Osteocyte (in vitro differentiated cells): ENCODE data around the gene JPT2. TPM values are rescaled to one million over a fixed set of nuclear protein-coding genes. Genes with fewer than 3 reads are reported as not detected.

Experiments used
- DNase-seq: peaks from one replicate; pipeline ENCODE4 v3.0.0; 2021; ENCODE audit warnings: mixed read lengths; ENCODE audit not compliant: unreplicated experiment; ENCODE audit errors: extremely low spot score
- H3K27ac Mint-ChIP-seq: one replicate; pipeline ENCODE4 v1.8.0; 2021; ENCODE audit warnings: mild to moderate bottlenecking, mixed read lengths; ENCODE audit not compliant: unreplicated experiment
- H3K27me3 Mint-ChIP-seq: one replicate; pipeline ENCODE4 v1.8.0; 2021; ENCODE audit warnings: mixed read lengths; ENCODE audit not compliant: unreplicated experiment
- H3K36me3 Mint-ChIP-seq: one replicate; pipeline ENCODE4 v1.8.0; 2021; ENCODE audit warnings: mixed read lengths; ENCODE audit not compliant: unreplicated experiment
- H3K4me1 Mint-ChIP-seq: one replicate; pipeline ENCODE4 v1.8.0; 2021; ENCODE audit warnings: mixed read lengths; ENCODE audit not compliant: unreplicated experiment
- H3K4me3 Mint-ChIP-seq: one replicate; pipeline ENCODE4 v1.8.0; 2021; ENCODE audit warnings: mild to moderate bottlenecking, moderate library complexity, mixed read lengths; ENCODE audit not compliant: unreplicated experiment
- H3K9me3 Mint-ChIP-seq: one replicate; pipeline ENCODE4 v1.8.0; 2021; ENCODE audit warnings: mixed read lengths; ENCODE audit not compliant: unreplicated experiment
- total RNA-seq: library from RNA; stranded (reverse); gene quantifications from 2 replicates; pipeline ENCODE4 v1.2.1, GENCODE V29; 2021
- TF ChIP-seq, protein P1 (sequence below): fragments of 200-600 bp; sonication (generic); IDR thresholded peaks from 2 replicates; pipeline ENCODE4 v1.5.0; 2021; ENCODE audit warnings: antibody characterized with exemption, mild to moderate bottlenecking, moderate library complexity

Gene JPT2
- total RNA-seq, 1 donor from 2014 or later = 53.6 TPM

DNA sequence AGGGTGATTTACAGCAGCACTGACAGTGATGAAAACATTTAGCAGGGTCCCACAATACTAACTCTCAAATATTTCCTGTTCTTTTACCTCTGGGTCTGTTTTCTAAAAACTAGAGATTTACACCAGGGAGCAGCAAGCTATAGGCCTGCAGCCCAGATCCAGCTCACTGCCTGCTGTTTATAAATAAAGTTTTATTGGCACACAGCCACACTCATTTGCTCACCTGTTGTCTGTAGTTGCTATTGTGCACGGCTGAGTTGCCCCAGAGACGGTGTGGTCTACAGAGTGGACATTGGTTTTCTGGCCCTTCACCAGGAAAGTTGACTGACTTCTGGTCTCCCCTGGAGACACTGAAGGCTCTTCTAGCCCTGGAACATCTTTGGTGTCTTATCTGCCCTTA is 16.3 kb upstream of the JPT2 start:
- Mint-ChIP-seq H3K27me3 (no peaks in the 10 kb centered on the region), H3K9me3 (no peaks in the 10 kb centered on the region), H3K4me1 (no peaks in the 10 kb centered on the region), H3K36me3 (peaks cover 43% of the 10 kb centered on the region), H3K27ac (no peak overlapping the region), H3K4me3 (no peak overlapping the region)
- TF ChIP-seq, protein P1, sequence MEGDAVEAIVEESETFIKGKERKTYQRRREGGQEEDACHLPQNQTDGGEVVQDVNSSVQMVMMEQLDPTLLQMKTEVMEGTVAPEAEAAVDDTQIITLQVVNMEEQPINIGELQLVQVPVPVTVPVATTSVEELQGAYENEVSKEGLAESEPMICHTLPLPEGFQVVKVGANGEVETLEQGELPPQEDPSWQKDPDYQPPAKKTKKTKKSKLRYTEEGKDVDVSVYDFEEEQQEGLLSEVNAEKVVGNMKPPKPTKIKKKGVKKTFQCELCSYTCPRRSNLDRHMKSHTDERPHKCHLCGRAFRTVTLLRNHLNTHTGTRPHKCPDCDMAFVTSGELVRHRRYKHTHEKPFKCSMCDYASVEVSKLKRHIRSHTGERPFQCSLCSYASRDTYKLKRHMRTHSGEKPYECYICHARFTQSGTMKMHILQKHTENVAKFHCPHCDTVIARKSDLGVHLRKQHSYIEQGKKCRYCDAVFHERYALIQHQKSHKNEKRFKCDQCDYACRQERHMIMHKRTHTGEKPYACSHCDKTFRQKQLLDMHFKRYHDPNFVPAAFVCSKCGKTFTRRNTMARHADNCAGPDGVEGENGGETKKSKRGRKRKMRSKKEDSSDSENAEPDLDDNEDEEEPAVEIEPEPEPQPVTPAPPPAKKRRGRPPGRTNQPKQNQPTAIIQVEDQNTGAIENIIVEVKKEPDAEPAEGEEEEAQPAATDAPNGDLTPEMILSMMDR = no peak
- DNase-seq = no peak

DNA sequence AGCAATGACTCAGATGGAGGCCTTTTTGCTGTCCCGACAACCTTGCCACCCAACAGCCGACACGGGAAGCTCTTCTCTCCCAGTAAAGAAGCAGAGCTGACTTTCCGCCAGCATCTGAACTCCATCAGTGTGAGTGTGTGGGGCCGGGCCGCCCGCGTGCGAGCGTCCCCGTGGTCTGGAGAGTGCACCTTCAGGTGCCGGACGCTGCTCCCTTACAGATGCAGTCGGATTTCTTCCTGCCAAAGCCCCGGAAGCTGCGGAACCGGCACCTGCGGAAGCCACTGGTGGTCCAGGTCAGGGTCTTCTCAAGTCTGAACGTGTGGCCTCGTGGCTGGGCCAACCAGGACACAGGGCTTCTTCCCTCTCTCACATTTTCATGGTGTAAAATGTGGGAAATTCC is 15.5 kb upstream of the JPT2 start:
- Mint-ChIP-seq H3K36me3 (peaks cover 49% of the 10 kb centered on the region), H3K4me1 (no peaks in the 10 kb centered on the region), H3K9me3 (no peaks in the 10 kb centered on the region), H3K27me3 (no peaks in the 10 kb centered on the region), H3K4me3 (no peak overlapping the region), H3K27ac (no peak overlapping the region)
- TF ChIP-seq, protein P1 = no peak
- no peak for DNase-seq

DNA sequence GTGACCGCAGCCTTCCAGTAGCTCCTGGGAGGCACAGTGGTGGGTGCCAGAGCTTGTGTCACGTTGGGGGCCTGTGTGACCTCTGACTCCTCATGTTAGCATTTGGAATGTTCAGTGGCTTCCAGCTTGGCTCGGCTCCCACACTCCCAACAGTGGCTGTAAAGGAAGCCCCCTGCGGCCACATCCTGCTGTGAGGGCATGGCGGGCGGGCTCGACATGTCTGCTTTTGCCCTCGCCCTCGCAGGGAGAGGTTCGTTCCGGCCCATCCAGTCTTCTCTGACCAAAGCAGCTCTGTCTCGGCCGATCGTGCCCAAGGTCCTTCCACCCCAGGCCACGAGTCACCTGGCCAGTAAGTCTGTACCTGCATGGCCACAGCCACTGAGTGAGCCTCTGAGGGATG is 12.2 kb upstream of the JPT2 start:
- Mint-ChIP-seq H3K36me3 (peaks cover 61% of the 10 kb centered on the region), H3K27me3 (no peaks in the 10 kb centered on the region), H3K4me3 (no peak overlapping the region), H3K9me3 (no peaks in the 10 kb centered on the region), H3K4me1 (no peaks in the 10 kb centered on the region), H3K27ac (no peak overlapping the region)
- no peak for DNase-seq
- TF ChIP-seq, protein P1 = no peak

DNA sequence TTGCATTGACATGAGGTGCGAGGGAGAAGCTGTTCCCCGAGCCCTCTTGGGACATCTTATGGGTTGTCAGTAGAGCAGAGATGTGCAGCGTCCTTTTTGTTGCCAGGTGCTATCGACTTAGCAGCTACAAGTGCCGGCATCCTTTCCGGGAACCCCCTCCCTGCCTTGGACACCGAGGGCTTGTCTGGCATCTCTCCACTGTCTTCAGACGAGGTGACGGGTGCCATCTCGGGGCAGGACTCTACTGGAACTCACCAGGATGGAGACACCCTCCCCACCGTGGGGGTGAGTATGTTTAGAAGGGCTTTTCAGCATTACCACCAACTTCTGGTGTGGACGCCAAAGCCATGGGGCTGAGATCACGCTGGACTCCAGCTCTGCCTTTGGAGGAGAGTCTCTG is 11.8 kb upstream of the JPT2 start:
- Mint-ChIP-seq H3K4me1 (no peaks in the 10 kb centered on the region), H3K27ac (no peak overlapping the region), H3K36me3 (peaks cover 65% of the 10 kb centered on the region), H3K4me3 (no peak overlapping the region), H3K27me3 (no peaks in the 10 kb centered on the region), H3K9me3 (no peaks in the 10 kb centered on the region)
- TF ChIP-seq, protein P1 = no peak
- no peak for DNase-seq

DNA sequence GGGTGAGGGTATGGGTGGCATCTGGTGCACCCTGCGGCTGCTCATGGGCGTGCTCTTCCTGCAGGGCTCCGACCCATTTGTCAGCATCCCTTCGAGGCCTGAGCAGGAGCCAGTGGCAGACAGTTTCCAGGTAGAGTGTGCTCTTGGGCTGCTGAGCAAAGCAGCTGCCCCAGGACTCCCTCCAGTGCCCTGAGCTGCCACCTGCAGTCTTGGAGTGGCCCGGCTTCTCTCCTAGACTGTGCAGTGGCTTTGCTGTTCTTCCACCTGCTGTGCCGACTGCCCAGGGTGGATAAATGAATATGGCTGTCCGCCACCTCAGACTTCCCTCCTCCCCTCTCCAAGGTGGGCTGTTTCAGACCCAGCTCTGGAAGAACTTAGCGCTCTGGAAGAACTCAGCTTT is 10.8 kb upstream of the JPT2 start:
- no peaks in the 10 kb centered on the region for H3K9me3 Mint-ChIP-seq
- no peaks in the 10 kb centered on the region for H3K4me1 Mint-ChIP-seq
- TF ChIP-seq, protein P1 = no peak
- H3K27me3 Mint-ChIP-seq = no peaks in the 10 kb centered on the region
- DNase-seq = no peak
- H3K27ac Mint-ChIP-seq = no peak overlapping the region
- no peak overlapping the region for H3K4me3 Mint-ChIP-seq
- peaks cover 67% of the 10 kb centered on the region for H3K36me3 Mint-ChIP-seq
